CD4-positive, alpha-beta T cell treated with Interleukin-1 beta for 1 hour (primary cell): Measurements from ENCODE around the gene TMEM222.
"Not testable (repeated sequence)": the region's sequence is repeated elsewhere in the genome, so short reads cannot be mapped to it uniquely, and the experiment has no call there.

Experiments used
- DNase-seq, 2 donors: peaks; one replicate each; pipeline ENCODE4 v3.0.0-alpha.2; 2020 to 2022

Gene TMEM222

GRCh38 chr1:27321813-27322568 is at the start of gene TMEM222:
TSS of gene TMEM222 (plus strand) at chr1:27322163. CDS start at chr1:27322198, 35 bp downstream.
- DNase-seq = peak; percentile 97

GRCh38 chr1:27274204-27274603 is 47.8 kb upstream of the TMEM222 start:
- DNase-seq = no peak

GRCh38 chr1:27275696-27276095 is 46.3 kb upstream of the TMEM222 start:
- DNase-seq = no peak

GRCh38 chr1:27284425-27285273 is 37.3 kb upstream of the TMEM222 start:
- peak; percentile 82 to 86 for DNase-seq

- no peak for DNase-seq
Observed at GRCh38 chr1:27285274-27285660, 36.7 kb upstream of the TMEM222 start.

GRCh38 chr1:27285821-27286220 is 36.1 kb upstream of the TMEM222 start:
- not testable (repeated sequence) for DNase-seq

GRCh38 chr1:27289125-27289524 is 32.8 kb upstream of the TMEM222 start:
- DNase-seq = not testable (repeated sequence)

GRCh38 chr1:27290581-27290980 is 31.4 kb upstream of the TMEM222 start:
- no peak for DNase-seq

- no peak for DNase-seq
Observed at GRCh38 chr1:27292106-27292505, 29.9 kb upstream of the TMEM222 start.

GRCh38 chr1:27293915-27294314 is 28.0 kb upstream of the TMEM222 start:
- no peak for DNase-seq

- DNase-seq = peak; percentile 49 to 61
Observed at GRCh38 chr1:27296773-27297291, 25.1 kb upstream of the TMEM222 start.

GRCh38 chr1:27297903-27298302 is 24.1 kb upstream of the TMEM222 start:
- DNase-seq = no peak

GRCh38 chr1:27298632-27299384 is 23.2 kb upstream of the TMEM222 start:
- DNase-seq = no peak

GRCh38 chr1:27299385-27300271 is 22.3 kb upstream of the TMEM222 start:
- DNase-seq = peak in 1 of 2 donors; percentile 13

- peak; percentile 82 for DNase-seq
Observed at GRCh38 chr1:27300341-27301051, 21.5 kb upstream of the TMEM222 start.

GRCh38 chr1:27301052-27301422 is 20.9 kb upstream of the TMEM222 start:
- DNase-seq = no peak

- DNase-seq = no peak
Observed at GRCh38 chr1:27301582-27302199, 20.3 kb upstream of the TMEM222 start.

- no peak for DNase-seq
Observed at GRCh38 chr1:27302612-27303011, 19.4 kb upstream of the TMEM222 start.

GRCh38 chr1:27303509-27303908 is 18.5 kb upstream of the TMEM222 start:
- DNase-seq = no peak

GRCh38 chr1:27306071-27306470 is 15.9 kb upstream of the TMEM222 start:
- no peak for DNase-seq
